ENCODE data around the gene OR10H4. TPM values are rescaled to one million over a fixed set of nuclear protein-coding genes. Genes with fewer than 3 reads are reported as not detected.

Gene OR10H4
- polyA plus RNA-seq, 1 donor from 2014 or later = not detected

DNA sequence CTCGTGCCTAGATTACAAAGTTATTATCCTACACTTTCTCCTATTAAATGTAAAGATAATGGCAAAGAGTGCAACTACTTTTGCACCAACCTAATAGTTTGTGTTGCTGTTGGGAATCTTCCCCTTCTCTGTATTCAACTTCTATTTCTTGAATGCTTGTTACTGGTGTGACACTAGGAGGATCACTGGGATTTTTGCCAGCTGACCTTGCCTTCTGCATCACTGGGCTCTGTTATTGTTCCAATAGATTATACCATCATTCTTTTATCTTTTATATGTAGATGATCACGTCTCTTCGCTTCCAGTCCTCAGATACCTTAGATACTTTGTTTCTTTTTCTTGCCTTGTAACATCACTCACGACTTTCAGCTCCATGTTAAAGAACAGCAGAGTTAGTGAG lies 3.5 kb upstream of the OR10H4 start:
- Histone ChIP-seq H3K27me3 (ENCODE audit: insufficient read depth, low read depth, low read length) (no peaks in the 10 kb centered on the region), H3K9me3 (ENCODE audit: low read length) (peaks cover 2% of the 10 kb centered on the region)
- no peak for TF ChIP-seq TAF1 (IDR thresholded peaks at IDR 0.05; ENCODE audit: low read depth)
- TF ChIP-seq MXI1 (conservative IDR thresholded peaks at IDR 0.05; ENCODE audit: poor library complexity, severe bottlenecking) = no peak
- TF ChIP-seq, protein P1, sequence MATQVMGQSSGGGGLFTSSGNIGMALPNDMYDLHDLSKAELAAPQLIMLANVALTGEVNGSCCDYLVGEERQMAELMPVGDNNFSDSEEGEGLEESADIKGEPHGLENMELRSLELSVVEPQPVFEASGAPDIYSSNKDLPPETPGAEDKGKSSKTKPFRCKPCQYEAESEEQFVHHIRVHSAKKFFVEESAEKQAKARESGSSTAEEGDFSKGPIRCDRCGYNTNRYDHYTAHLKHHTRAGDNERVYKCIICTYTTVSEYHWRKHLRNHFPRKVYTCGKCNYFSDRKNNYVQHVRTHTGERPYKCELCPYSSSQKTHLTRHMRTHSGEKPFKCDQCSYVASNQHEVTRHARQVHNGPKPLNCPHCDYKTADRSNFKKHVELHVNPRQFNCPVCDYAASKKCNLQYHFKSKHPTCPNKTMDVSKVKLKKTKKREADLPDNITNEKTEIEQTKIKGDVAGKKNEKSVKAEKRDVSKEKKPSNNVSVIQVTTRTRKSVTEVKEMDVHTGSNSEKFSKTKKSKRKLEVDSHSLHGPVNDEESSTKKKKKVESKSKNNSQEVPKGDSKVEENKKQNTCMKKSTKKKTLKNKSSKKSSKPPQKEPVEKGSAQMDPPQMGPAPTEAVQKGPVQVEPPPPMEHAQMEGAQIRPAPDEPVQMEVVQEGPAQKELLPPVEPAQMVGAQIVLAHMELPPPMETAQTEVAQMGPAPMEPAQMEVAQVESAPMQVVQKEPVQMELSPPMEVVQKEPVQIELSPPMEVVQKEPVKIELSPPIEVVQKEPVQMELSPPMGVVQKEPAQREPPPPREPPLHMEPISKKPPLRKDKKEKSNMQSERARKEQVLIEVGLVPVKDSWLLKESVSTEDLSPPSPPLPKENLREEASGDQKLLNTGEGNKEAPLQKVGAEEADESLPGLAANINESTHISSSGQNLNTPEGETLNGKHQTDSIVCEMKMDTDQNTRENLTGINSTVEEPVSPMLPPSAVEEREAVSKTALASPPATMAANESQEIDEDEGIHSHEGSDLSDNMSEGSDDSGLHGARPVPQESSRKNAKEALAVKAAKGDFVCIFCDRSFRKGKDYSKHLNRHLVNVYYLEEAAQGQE (IDR thresholded peaks at IDR 0.05; ENCODE audit: borderline replicate concordance) = no peak
- TF ChIP-seq SMC3 (conservative IDR thresholded peaks at IDR 0.05; ENCODE audit: poor library complexity) = no peak
- TF ChIP-seq EP300 (conservative IDR thresholded peaks at IDR 0.05; ENCODE audit: poor library complexity, severe bottlenecking) = no peak
- TF ChIP-seq POLR2AphosphoS5 (IDR thresholded peaks at IDR 0.05) = no peak
- TF ChIP-seq, protein P2, sequence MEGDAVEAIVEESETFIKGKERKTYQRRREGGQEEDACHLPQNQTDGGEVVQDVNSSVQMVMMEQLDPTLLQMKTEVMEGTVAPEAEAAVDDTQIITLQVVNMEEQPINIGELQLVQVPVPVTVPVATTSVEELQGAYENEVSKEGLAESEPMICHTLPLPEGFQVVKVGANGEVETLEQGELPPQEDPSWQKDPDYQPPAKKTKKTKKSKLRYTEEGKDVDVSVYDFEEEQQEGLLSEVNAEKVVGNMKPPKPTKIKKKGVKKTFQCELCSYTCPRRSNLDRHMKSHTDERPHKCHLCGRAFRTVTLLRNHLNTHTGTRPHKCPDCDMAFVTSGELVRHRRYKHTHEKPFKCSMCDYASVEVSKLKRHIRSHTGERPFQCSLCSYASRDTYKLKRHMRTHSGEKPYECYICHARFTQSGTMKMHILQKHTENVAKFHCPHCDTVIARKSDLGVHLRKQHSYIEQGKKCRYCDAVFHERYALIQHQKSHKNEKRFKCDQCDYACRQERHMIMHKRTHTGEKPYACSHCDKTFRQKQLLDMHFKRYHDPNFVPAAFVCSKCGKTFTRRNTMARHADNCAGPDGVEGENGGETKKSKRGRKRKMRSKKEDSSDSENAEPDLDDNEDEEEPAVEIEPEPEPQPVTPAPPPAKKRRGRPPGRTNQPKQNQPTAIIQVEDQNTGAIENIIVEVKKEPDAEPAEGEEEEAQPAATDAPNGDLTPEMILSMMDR (IDR thresholded peaks at IDR 0.05; ENCODE audit: poor library complexity, severe bottlenecking) = no peak

DNA sequence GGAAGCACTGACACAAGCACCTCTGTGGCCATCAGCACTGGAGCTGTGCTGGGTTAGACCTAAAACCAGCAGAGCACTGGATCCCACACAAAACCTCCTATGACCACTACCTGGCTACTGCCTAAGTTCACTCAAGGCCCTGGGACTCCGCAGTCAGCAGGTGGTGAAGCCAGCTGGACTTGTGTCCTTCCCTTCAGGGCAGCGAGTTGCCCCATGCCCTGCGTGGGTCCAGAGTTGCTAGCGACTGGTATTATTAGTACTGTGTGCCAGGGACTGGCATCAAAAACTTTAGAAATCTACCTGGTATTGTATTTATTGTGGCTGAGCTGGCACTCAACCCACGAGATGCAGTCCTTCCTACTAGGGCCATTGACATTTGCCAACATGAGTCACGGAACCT lies 6.0 kb downstream of the OR10H4 start:
- TF ChIP-seq, protein P1 (IDR thresholded peaks at IDR 0.05; ENCODE audit: borderline replicate concordance) = no peak
- no peak for TF ChIP-seq SMC3 (conservative IDR thresholded peaks at IDR 0.05; ENCODE audit: poor library complexity)
- TF ChIP-seq EZH2 (IDR thresholded peaks at IDR 0.05; ENCODE audit: borderline replicate concordance, insufficient read depth, low read length, poor library complexity, severe bottlenecking) = no peak
- no peak for TF ChIP-seq TAF1 (IDR thresholded peaks at IDR 0.05; ENCODE audit: low read depth)
- no peak for TF ChIP-seq POLR2AphosphoS5 (IDR thresholded peaks at IDR 0.05)
- TF ChIP-seq, protein P2 (IDR thresholded peaks at IDR 0.05; ENCODE audit: poor library complexity, severe bottlenecking) = no peak
- TF ChIP-seq EP300 (conservative IDR thresholded peaks at IDR 0.05; ENCODE audit: poor library complexity, severe bottlenecking) = no peak
- no peak for TF ChIP-seq MXI1 (conservative IDR thresholded peaks at IDR 0.05; ENCODE audit: poor library complexity, severe bottlenecking)
- no peak for TF ChIP-seq RAD21 (conservative IDR thresholded peaks at IDR 0.05)
- H3K27ac ChIP-seq (ENCODE audit: low read length) = no peak overlapping the region
- peaks cover 5% of the 10 kb centered on the region for H3K9me3 ChIP-seq (ENCODE audit: low read length)

More for the DNA sequence above, 3.5 kb upstream of the OR10H4 start:
- Histone ChIP-seq H3K4me2 (ENCODE audit: low read length) (no peak overlapping the region), H3K9ac (ENCODE audit: low read length) (no peak overlapping the region), H3F3A (ENCODE audit: insufficient read depth, low read length, poor library complexity, severe bottlenecking) (no peaks in the 10 kb centered on the region), H2AFZ (ENCODE audit: low read depth, low read length) (no peak overlapping the region), H3K79me2 (replicated peaks; ENCODE audit: insufficient read depth, low read length) (no peaks in the 10 kb centered on the region), H4K20me1 (ENCODE audit: insufficient read depth) (no peaks in the 10 kb centered on the region), H3K4me3 (ENCODE audit: low read length) (no peak overlapping the region), H3K36me3 (ENCODE audit: insufficient read depth, low read length) (no peaks in the 10 kb centered on the region), H3K27ac (ENCODE audit: low read length) (no peak overlapping the region), H3K9me2 (ENCODE audit: insufficient read depth, low read length) (no peaks in the 10 kb centered on the region)

More for the DNA sequence above, 6.0 kb downstream of the OR10H4 start:
- no peaks in the 10 kb centered on the region for H3K79me2 ChIP-seq (replicated peaks; ENCODE audit: insufficient read depth, low read length)
- no peak overlapping the region for H3K4me2 ChIP-seq (ENCODE audit: low read length)
- no peaks in the 10 kb centered on the region for H3K36me3 ChIP-seq (ENCODE audit: insufficient read depth, low read length)
- no peak overlapping the region for H3K9ac ChIP-seq (ENCODE audit: low read length)
- no peaks in the 10 kb centered on the region for H4K20me1 ChIP-seq (ENCODE audit: insufficient read depth)
- no peaks in the 10 kb centered on the region for H3K27me3 ChIP-seq (ENCODE audit: insufficient read depth, low read depth, low read length)
- H3K9me2 ChIP-seq (ENCODE audit: insufficient read depth, low read length) = no peaks in the 10 kb centered on the region
- no peak overlapping the region for H2AFZ ChIP-seq (ENCODE audit: low read depth, low read length)
- H3K4me3 ChIP-seq (ENCODE audit: low read length) = no peak overlapping the region
- no peaks in the 10 kb centered on the region for H3F3A ChIP-seq (ENCODE audit: insufficient read depth, low read length, poor library complexity, severe bottlenecking)
